Measurements from ENCODE around the gene NEFH.

Gene NEFH

DNA sequence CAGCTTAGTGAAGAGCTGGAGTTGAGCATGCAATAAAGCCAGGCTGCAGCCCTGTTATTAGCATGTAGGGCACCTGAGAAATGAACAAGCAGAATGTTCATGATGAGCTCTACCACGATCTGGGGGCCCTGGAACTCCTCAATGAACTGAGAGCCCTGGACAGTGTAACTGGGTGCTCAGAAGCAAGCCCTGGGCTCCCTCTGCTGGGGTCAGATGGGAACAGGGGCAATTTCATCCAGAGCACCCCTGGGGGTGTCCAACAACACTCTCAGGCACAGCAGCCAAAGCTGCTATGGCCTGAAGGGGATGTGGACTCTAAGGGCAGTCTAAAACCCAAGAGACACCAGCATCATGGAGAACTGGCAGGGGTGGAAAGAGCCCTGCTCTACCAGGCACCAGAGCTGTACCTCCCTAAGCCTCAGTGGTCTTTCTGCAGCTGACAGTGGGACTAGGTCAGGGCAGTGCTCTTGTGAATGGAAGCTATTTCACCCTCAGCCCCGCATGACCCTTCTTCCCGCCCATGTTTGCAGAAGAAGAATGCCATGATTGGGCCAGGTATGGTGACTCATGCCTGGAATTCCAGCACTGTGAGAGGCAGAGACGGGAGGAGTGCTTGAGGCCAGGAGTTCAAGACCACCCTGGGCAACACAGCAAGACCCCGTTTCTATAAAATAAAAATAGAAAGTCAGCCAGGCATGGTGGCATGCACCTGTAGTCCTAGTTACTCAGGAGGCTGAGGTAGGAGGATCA lies 44.6 kb downstream of the NEFH start:
- TF ChIP-seq FOXP2 (optimal IDR thresholded peaks at IDR 0.05; ENCODE audit: borderline replicate concordance, extremely low read depth, extremely low read length, insufficient read depth) (no peak), SIN3A (IDR thresholded peaks at IDR 0.05; ENCODE audit: borderline replicate concordance, insufficient read depth, low read length) (no peak), TAF1 (IDR thresholded peaks at IDR 0.05; ENCODE audit: borderline replicate concordance, insufficient read depth, low read length) (no peak), POLR2AphosphoS5 (IDR thresholded peaks at IDR 0.05; ENCODE audit: low read depth, low read length) (no peak), REST (IDR thresholded peaks at IDR 0.05; ENCODE audit: insufficient read depth in 1 of 2, low read depth in 2 of 2, low read length in 2 of 2) (no peak)

DNA sequence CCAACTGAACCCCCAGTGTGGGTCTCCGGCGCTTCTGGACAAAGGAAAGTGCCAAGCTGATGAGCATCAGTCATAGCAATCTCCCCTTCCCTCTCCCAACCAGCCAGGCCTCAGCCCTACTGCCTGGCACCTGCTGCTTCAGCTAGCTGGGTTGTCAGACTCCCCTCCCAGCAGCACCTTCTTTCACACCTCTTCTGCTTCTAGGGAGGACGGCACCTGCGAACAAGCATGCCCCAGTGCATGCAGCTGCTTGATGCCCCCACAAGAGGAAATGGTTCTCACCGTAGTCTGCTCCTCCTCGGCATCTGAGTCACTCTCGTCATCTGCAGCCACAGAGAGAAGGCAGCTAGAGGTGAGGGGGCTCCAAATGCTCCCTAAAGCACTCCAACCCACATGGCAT lies 48.1 kb downstream of the NEFH start:
- TF ChIP-seq FOXP2 (optimal IDR thresholded peaks at IDR 0.05; ENCODE audit: borderline replicate concordance, extremely low read depth, extremely low read length, insufficient read depth) (no peak), TAF1 (IDR thresholded peaks at IDR 0.05; ENCODE audit: borderline replicate concordance, insufficient read depth, low read length) (no peak), SIN3A (IDR thresholded peaks at IDR 0.05; ENCODE audit: borderline replicate concordance, insufficient read depth, low read length) (no peak), POLR2AphosphoS5 (IDR thresholded peaks at IDR 0.05; ENCODE audit: low read depth, low read length) (no peak), REST (IDR thresholded peaks at IDR 0.05; ENCODE audit: insufficient read depth in 1 of 2, low read depth in 2 of 2, low read length in 2 of 2) (no peak)

DNA sequence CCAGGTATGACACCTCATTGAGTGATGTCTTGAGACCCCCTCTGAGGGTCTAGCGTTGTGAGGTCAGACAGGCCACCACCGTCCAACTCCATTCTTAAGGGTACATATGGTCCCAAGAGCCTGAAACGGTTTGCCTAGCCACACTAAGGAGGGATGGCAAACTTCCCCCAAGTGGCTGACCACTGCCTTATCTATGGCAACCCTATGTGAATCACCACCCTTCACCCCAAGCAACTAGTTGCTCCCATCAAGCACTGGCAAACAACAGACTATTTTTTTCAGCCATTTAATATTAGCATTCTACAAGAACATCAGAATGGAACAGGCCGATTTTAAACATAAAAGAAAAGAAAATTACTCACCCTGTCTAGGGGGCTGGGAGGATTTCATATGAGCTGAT lies 50.7 kb downstream of the NEFH start:
- TF ChIP-seq REST (IDR thresholded peaks at IDR 0.05; ENCODE audit: insufficient read depth in 1 of 2, low read depth in 2 of 2, low read length in 2 of 2) = no peak
- no peak for TF ChIP-seq TAF1 (IDR thresholded peaks at IDR 0.05; ENCODE audit: borderline replicate concordance, insufficient read depth, low read length)
- no peak for TF ChIP-seq FOXP2 (optimal IDR thresholded peaks at IDR 0.05; ENCODE audit: borderline replicate concordance, extremely low read depth, extremely low read length, insufficient read depth)
- TF ChIP-seq POLR2AphosphoS5 (IDR thresholded peaks at IDR 0.05; ENCODE audit: low read depth, low read length) = no peak
- no peak for TF ChIP-seq SIN3A (IDR thresholded peaks at IDR 0.05; ENCODE audit: borderline replicate concordance, insufficient read depth, low read length)

- no peak for TF ChIP-seq POLR2AphosphoS5 (IDR thresholded peaks at IDR 0.05; ENCODE audit: low read depth, low read length)
- no peak for TF ChIP-seq FOXP2 (optimal IDR thresholded peaks at IDR 0.05; ENCODE audit: borderline replicate concordance, extremely low read depth, extremely low read length, insufficient read depth)
- no peak for TF ChIP-seq SIN3A (IDR thresholded peaks at IDR 0.05; ENCODE audit: borderline replicate concordance, insufficient read depth, low read length)
- no peak for TF ChIP-seq REST (IDR thresholded peaks at IDR 0.05; ENCODE audit: insufficient read depth in 1 of 2, low read depth in 2 of 2, low read length in 2 of 2)
- TF ChIP-seq TAF1 (IDR thresholded peaks at IDR 0.05; ENCODE audit: borderline replicate concordance, insufficient read depth, low read length) = no peak
Observed at GRCh38 chr22:29531419-29531818, 51.4 kb downstream of the NEFH start.
